ENCODE measurements around the gene TIGAR.

TIGAR gene

GRCh38 chr12:4322726-4323125 lies 1.7 kb downstream of the TIGAR start:
- H4K8ac ChIP-seq (ENCODE audit: low read depth, low read length): no peak overlapping the region
- no peak overlapping the region for H3K4me3 ChIP-seq (ENCODE audit: low read length)
- no peak overlapping the region for H3K23ac ChIP-seq (ENCODE audit: low read length)
- no CpG with 5 or more reads among the region's 5 CpGs for WGBS (ENCODE audit: extremely low coverage, insufficient coverage, low lambda C conversion rate)
- H2AK5ac ChIP-seq (ENCODE audit: low read length): no peak overlapping the region
- no peaks in the 10 kb centered on the region for H3K27me3 ChIP-seq (ENCODE audit: insufficient read depth, low read length, poor library complexity)
- no peaks in the 10 kb centered on the region for H3K36me3 ChIP-seq (ENCODE audit: control insufficient read depth, insufficient read depth, low read length)
- H3K4me1 ChIP-seq (ENCODE audit: control insufficient read depth, low read depth, low read length): no peaks in the 10 kb centered on the region
- H4K5ac ChIP-seq (ENCODE audit: low read length): no peak overlapping the region
- no peak overlapping the region for H2BK15ac ChIP-seq (replicated peaks; ENCODE audit: low read depth)
- no peak overlapping the region for H3K27ac ChIP-seq (ENCODE audit: low read depth, low read length)
- H2BK5ac ChIP-seq (ENCODE audit: low read length): no peak overlapping the region
- no peak overlapping the region for H3K56ac ChIP-seq (ENCODE audit: low read length)
- no peak overlapping the region for H3K18ac ChIP-seq (ENCODE audit: low read length)
- DNase-seq: no peak
- H3K4me2 ChIP-seq (ENCODE audit: low read length): no peak overlapping the region
- H3K79me2 ChIP-seq (ENCODE audit: control insufficient read depth, insufficient read depth, low read length): peaks cover 12% of the 10 kb centered on the region
- no peak overlapping the region for H3K9ac ChIP-seq (ENCODE audit: low read length)
- H3K79me1 ChIP-seq (ENCODE audit: low read length): peaks cover 4% of the 10 kb centered on the region
- no peak overlapping the region for H2BK120ac ChIP-seq (ENCODE audit: low read depth, low read length)
- no peak overlapping the region for H3K4ac ChIP-seq (ENCODE audit: low read depth, low read length)

GRCh38 chr12:4323396-4323795 lies 2.4 kb downstream of the TIGAR start:
- H2AK5ac ChIP-seq (ENCODE audit: low read length): no peak overlapping the region
- DNase-seq: no peak
- H3K4me3 ChIP-seq (ENCODE audit: low read length): no peak overlapping the region
- H3K23ac ChIP-seq (ENCODE audit: low read length): no peak overlapping the region
- H3K79me2 ChIP-seq (ENCODE audit: control insufficient read depth, insufficient read depth, low read length): peaks cover 12% of the 10 kb centered on the region
- no peak overlapping the region for H3K18ac ChIP-seq (ENCODE audit: low read length)
- H3K4me1 ChIP-seq (ENCODE audit: control insufficient read depth, low read depth, low read length): no peaks in the 10 kb centered on the region
- no peak overlapping the region for H3K4ac ChIP-seq (ENCODE audit: low read depth, low read length)
- no peak overlapping the region for H2BK15ac ChIP-seq (replicated peaks; ENCODE audit: low read depth)
- no peak overlapping the region for H3K27ac ChIP-seq (ENCODE audit: low read depth, low read length)
- H3K36me3 ChIP-seq (ENCODE audit: control insufficient read depth, insufficient read depth, low read length): no peaks in the 10 kb centered on the region
- no peak overlapping the region for H3K56ac ChIP-seq (ENCODE audit: low read length)
- H4K5ac ChIP-seq (ENCODE audit: low read length): no peak overlapping the region
- H3K79me1 ChIP-seq (ENCODE audit: low read length): peaks cover 4% of the 10 kb centered on the region
- H2BK120ac ChIP-seq (ENCODE audit: low read depth, low read length): no peak overlapping the region
- no peak overlapping the region for H2BK5ac ChIP-seq (ENCODE audit: low read length)
- no CpG with 5 or more reads among the region's 4 CpGs for WGBS (ENCODE audit: extremely low coverage, insufficient coverage, low lambda C conversion rate)
- no peak overlapping the region for H3K4me2 ChIP-seq (ENCODE audit: low read length)
- H3K9ac ChIP-seq (ENCODE audit: low read length): no peak overlapping the region
- no peak overlapping the region for H4K8ac ChIP-seq (ENCODE audit: low read depth, low read length)
- H3K27me3 ChIP-seq (ENCODE audit: insufficient read depth, low read length, poor library complexity): no peaks in the 10 kb centered on the region

DNA sequence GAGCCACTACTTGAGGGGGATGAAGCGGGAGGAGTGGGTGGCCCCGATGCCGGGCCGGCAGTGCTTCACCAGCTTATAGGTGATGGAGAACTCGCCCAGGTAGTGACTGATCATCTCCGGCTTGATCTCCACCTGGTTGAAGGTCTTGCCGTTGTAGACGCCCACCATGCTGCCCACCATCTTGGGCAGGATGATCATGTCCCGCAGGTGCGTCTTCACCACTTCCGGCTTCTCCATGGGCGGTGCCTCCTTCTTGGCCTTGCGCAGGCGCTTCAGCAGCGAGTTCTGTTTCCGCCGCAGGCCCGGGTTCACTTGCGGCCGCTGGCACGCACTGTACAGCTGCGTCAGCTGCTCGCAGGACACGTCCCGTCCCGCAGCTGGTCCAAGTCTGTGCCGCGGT lies 3.4 kb downstream of the TIGAR start:
- Histone ChIP-seq H2BK120ac (ENCODE audit: low read depth, low read length) (no peak overlapping the region), H2BK15ac (replicated peaks; ENCODE audit: low read depth) (no peak overlapping the region), H3K23ac (ENCODE audit: low read length) (no peak overlapping the region), H3K36me3 (ENCODE audit: control insufficient read depth, insufficient read depth, low read length) (no peaks in the 10 kb centered on the region), H3K4ac (ENCODE audit: low read depth, low read length) (no peak overlapping the region), H2BK5ac (ENCODE audit: low read length) (no peak overlapping the region), H3K79me1 (ENCODE audit: low read length) (peaks cover 4% of the 10 kb centered on the region), H4K5ac (ENCODE audit: low read length) (no peak overlapping the region), H3K18ac (ENCODE audit: low read length) (no peak overlapping the region), H3K4me1 (ENCODE audit: control insufficient read depth, low read depth, low read length) (no peaks in the 10 kb centered on the region), H4K8ac (ENCODE audit: low read depth, low read length) (no peak overlapping the region), H3K27me3 (ENCODE audit: insufficient read depth, low read length, poor library complexity) (no peaks in the 10 kb centered on the region), H3K79me2 (ENCODE audit: control insufficient read depth, insufficient read depth, low read length) (peaks cover 12% of the 10 kb centered on the region), H3K4me3 (ENCODE audit: low read length) (no peak overlapping the region), H2AK5ac (ENCODE audit: low read length) (no peak overlapping the region), H3K56ac (ENCODE audit: low read length) (no peak overlapping the region), H3K27ac (ENCODE audit: low read depth, low read length) (no peak overlapping the region), H3K9ac (ENCODE audit: low read length) (no peak overlapping the region), H3K4me2 (ENCODE audit: low read length) (no peak overlapping the region)
- WGBS (ENCODE audit: extremely low coverage, insufficient coverage, low lambda C conversion rate): no CpG with 5 or more reads among the region's 28 CpGs
- DNase-seq: no peak

GRCh38 chr12:4325966-4326365 lies 5.0 kb downstream of the TIGAR start:
- no peak overlapping the region for H3K56ac ChIP-seq (ENCODE audit: low read length)
- H3K18ac ChIP-seq (ENCODE audit: low read length): no peak overlapping the region
- no peak overlapping the region for H3K4ac ChIP-seq (ENCODE audit: low read depth, low read length)
- H3K4me2 ChIP-seq (ENCODE audit: low read length): no peak overlapping the region
- H2BK5ac ChIP-seq (ENCODE audit: low read length): no peak overlapping the region
- H3K23ac ChIP-seq (ENCODE audit: low read length): no peak overlapping the region
- no peak overlapping the region for H3K9ac ChIP-seq (ENCODE audit: low read length)
- peaks cover 18% of the 10 kb centered on the region for H3K79me2 ChIP-seq (ENCODE audit: control insufficient read depth, insufficient read depth, low read length)
- H3K79me1 ChIP-seq (ENCODE audit: low read length): peaks cover 10% of the 10 kb centered on the region
- DNase-seq: no peak
- no peak overlapping the region for H4K8ac ChIP-seq (ENCODE audit: low read depth, low read length)
- H3K27me3 ChIP-seq (ENCODE audit: insufficient read depth, low read length, poor library complexity): no peaks in the 10 kb centered on the region
- no peak overlapping the region for H2AK5ac ChIP-seq (ENCODE audit: low read length)
- no peak overlapping the region for H3K4me3 ChIP-seq (ENCODE audit: low read length)
- no peak overlapping the region for H3K27ac ChIP-seq (ENCODE audit: low read depth, low read length)
- H3K36me3 ChIP-seq (ENCODE audit: control insufficient read depth, insufficient read depth, low read length): no peaks in the 10 kb centered on the region
- H2BK15ac ChIP-seq (replicated peaks; ENCODE audit: low read depth): no peak overlapping the region
- 80% methylated on average over 1 of the region's 3 CpGs for WGBS (ENCODE audit: extremely low coverage, insufficient coverage, low lambda C conversion rate)
- no peak overlapping the region for H4K5ac ChIP-seq (ENCODE audit: low read length)
- no peaks in the 10 kb centered on the region for H3K4me1 ChIP-seq (ENCODE audit: control insufficient read depth, low read depth, low read length)
- no peak overlapping the region for H2BK120ac ChIP-seq (ENCODE audit: low read depth, low read length)

- Histone ChIP-seq H4K8ac (ENCODE audit: low read depth, low read length) (no peak overlapping the region), H3K27ac (ENCODE audit: low read depth, low read length) (no peak overlapping the region), H3K36me3 (ENCODE audit: control insufficient read depth, insufficient read depth, low read length) (no peaks in the 10 kb centered on the region), H2BK15ac (replicated peaks; ENCODE audit: low read depth) (no peak overlapping the region), H4K5ac (ENCODE audit: low read length) (no peak overlapping the region), H3K4me2 (ENCODE audit: low read length) (no peak overlapping the region), H2BK5ac (ENCODE audit: low read length) (no peak overlapping the region), H2AK5ac (ENCODE audit: low read length) (no peak overlapping the region), H3K18ac (ENCODE audit: low read length) (no peak overlapping the region), H3K79me1 (ENCODE audit: low read length) (peaks cover 10% of the 10 kb centered on the region), H2BK120ac (ENCODE audit: low read depth, low read length) (no peak overlapping the region), H3K9ac (ENCODE audit: low read length) (no peak overlapping the region), H3K4me1 (ENCODE audit: control insufficient read depth, low read depth, low read length) (no peaks in the 10 kb centered on the region), H3K27me3 (ENCODE audit: insufficient read depth, low read length, poor library complexity) (no peaks in the 10 kb centered on the region), H3K4ac (ENCODE audit: low read depth, low read length) (no peak overlapping the region), H3K4me3 (ENCODE audit: low read length) (no peak overlapping the region), H3K56ac (ENCODE audit: low read length) (no peak overlapping the region), H3K23ac (ENCODE audit: low read length) (no peak overlapping the region), H3K79me2 (ENCODE audit: control insufficient read depth, insufficient read depth, low read length) (peaks cover 13% of the 10 kb centered on the region)
- DNase-seq: no peak
- no CpG with 5 or more reads among the region's 2 CpGs for WGBS (ENCODE audit: extremely low coverage, insufficient coverage, low lambda C conversion rate)
Measured at GRCh38 chr12:4327293-4327692, 6.3 kb downstream of the TIGAR start.

DNA sequence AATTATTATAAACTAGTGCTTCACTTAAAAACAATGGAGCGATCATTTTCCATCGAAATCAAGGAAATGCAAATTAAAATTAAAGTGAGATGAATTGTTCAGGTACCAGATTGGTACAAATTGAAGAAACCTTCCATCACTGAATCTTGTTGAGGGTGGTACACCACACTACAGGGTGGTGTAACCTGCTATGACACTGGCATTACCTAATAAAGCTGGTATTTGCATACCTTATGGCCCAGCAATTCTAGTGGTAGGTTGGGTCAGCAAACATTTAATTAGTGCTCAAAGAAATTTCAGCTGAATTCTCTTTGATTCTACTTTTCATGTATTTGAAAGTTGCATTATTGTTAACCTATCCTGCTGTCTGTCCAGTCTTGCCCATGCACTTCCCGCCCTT lies 9.2 kb downstream of the TIGAR start:
- no peak overlapping the region for H3K4ac ChIP-seq (ENCODE audit: low read depth, low read length)
- peak; percentile 46 for DNase-seq
- no peak overlapping the region for H4K5ac ChIP-seq (ENCODE audit: low read length)
- no peak overlapping the region for H2AK5ac ChIP-seq (ENCODE audit: low read length)
- H3K4me3 ChIP-seq (ENCODE audit: low read length): no peak overlapping the region
- peaks cover 8% of the 10 kb centered on the region for H3K79me2 ChIP-seq (ENCODE audit: control insufficient read depth, insufficient read depth, low read length)
- no CpG with 5 or more reads among the region's 3 CpGs for WGBS (ENCODE audit: extremely low coverage, insufficient coverage, low lambda C conversion rate)
- no peaks in the 10 kb centered on the region for H3K36me3 ChIP-seq (ENCODE audit: control insufficient read depth, insufficient read depth, low read length)
- H3K27me3 ChIP-seq (ENCODE audit: insufficient read depth, low read length, poor library complexity): no peaks in the 10 kb centered on the region
- H3K27ac ChIP-seq (ENCODE audit: low read depth, low read length): no peak overlapping the region
- H3K23ac ChIP-seq (ENCODE audit: low read length): no peak overlapping the region
- H3K56ac ChIP-seq (ENCODE audit: low read length): no peak overlapping the region
- no peak overlapping the region for H2BK120ac ChIP-seq (ENCODE audit: low read depth, low read length)
- no peak overlapping the region for H2BK15ac ChIP-seq (replicated peaks; ENCODE audit: low read depth)
- no peak overlapping the region for H4K8ac ChIP-seq (ENCODE audit: low read depth, low read length)
- peaks cover 9% of the 10 kb centered on the region for H3K79me1 ChIP-seq (ENCODE audit: low read length)
- no peak overlapping the region for H3K18ac ChIP-seq (ENCODE audit: low read length)
- no peak overlapping the region for H2BK5ac ChIP-seq (ENCODE audit: low read length)
- H3K9ac ChIP-seq (ENCODE audit: low read length): no peak overlapping the region
- no peaks in the 10 kb centered on the region for H3K4me1 ChIP-seq (ENCODE audit: control insufficient read depth, low read depth, low read length)
- H3K4me2 ChIP-seq (ENCODE audit: low read length): no peak overlapping the region

Data from mesendoderm (in vitro differentiated cells).